Neural cell (in vitro differentiated cells): ENCODE data around the gene VSIG10.

ENCODE experiments used
- EP300 ChIP-seq: fragments of 450-650 bp; conservative IDR thresholded peaks from 2 replicates; pipeline ENCODE4 v1.6.1; 2014; ENCODE audit warnings: antibody characterized with exemption, mild to moderate bottlenecking, moderate library complexity; ENCODE audit not compliant: poor library complexity, severe bottlenecking
- EZH2 ChIP-seq: fragments of 200-600, 300-800 bp; shearing (Covaris generic), sonication (generic); IDR thresholded peaks from 2 replicates; pipeline ENCODE4 v1.6.1; 2014; ENCODE audit warnings: antibody characterized with exemption, low read length, borderline replicate concordance, mild to moderate bottlenecking; ENCODE audit not compliant: insufficient read depth, poor library complexity, severe bottlenecking
- MXI1 ChIP-seq: fragments of 450-650 bp; conservative IDR thresholded peaks from 2 replicates; pipeline ENCODE4 v1.6.1; 2014; ENCODE audit warnings: antibody characterized with exemption, mild to moderate bottlenecking; ENCODE audit not compliant: poor library complexity, severe bottlenecking
- POLR2AphosphoS5 ChIP-seq: IDR thresholded peaks from 2 replicates; pipeline ENCODE4 v1.6.1; 2012
- RAD21 ChIP-seq: fragments of 450-650 bp; conservative IDR thresholded peaks from 2 replicates; pipeline ENCODE4 v1.6.1; 2014; ENCODE audit warnings: antibody characterized with exemption, mild to moderate bottlenecking, moderate library complexity
- SMC3 ChIP-seq: fragments of 450-650 bp; conservative IDR thresholded peaks from 2 replicates; pipeline ENCODE4 v1.6.1; 2014; ENCODE audit warnings: antibody characterized with exemption, mild to moderate bottlenecking, moderate library complexity; ENCODE audit not compliant: poor library complexity
- TAF1 ChIP-seq: IDR thresholded peaks from 2 replicates; pipeline ENCODE4 v1.6.1; 2012; ENCODE audit warnings: low read depth
- TF ChIP-seq, protein P1 (sequence below): fragments of 450-650 bp; IDR thresholded peaks from 2 replicates; pipeline ENCODE4 v1.5.1; 2014; ENCODE audit warnings: antibody characterized with exemption, mild to moderate bottlenecking, moderate library complexity; ENCODE audit not compliant: poor library complexity, severe bottlenecking
- TF ChIP-seq, protein P2 (sequence below): IDR thresholded peaks from 2 replicates; pipeline ENCODE4 v1.6.1; 2012; ENCODE audit warnings: borderline replicate concordance

DNA sequence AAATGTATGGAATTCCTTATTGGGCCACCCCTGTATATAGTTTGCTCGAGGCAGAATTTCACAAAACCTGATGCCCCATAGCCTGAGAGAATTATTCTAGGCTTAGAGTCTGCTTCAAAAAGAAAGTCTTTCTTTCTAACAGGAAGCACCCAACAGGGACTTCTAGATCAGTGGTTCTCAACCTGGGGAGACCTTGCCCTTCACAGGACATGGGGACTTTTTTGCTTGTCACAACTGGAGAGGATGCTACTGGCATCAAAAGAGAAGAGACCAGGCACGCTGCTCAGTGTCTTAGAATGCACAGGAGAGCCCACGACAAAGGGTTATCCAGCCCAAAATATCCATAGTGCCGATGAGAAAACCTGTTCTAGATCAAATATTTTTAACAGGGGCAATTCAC lies 61.7 kb downstream of the VSIG10 start:
- TF ChIP-seq, protein P1, sequence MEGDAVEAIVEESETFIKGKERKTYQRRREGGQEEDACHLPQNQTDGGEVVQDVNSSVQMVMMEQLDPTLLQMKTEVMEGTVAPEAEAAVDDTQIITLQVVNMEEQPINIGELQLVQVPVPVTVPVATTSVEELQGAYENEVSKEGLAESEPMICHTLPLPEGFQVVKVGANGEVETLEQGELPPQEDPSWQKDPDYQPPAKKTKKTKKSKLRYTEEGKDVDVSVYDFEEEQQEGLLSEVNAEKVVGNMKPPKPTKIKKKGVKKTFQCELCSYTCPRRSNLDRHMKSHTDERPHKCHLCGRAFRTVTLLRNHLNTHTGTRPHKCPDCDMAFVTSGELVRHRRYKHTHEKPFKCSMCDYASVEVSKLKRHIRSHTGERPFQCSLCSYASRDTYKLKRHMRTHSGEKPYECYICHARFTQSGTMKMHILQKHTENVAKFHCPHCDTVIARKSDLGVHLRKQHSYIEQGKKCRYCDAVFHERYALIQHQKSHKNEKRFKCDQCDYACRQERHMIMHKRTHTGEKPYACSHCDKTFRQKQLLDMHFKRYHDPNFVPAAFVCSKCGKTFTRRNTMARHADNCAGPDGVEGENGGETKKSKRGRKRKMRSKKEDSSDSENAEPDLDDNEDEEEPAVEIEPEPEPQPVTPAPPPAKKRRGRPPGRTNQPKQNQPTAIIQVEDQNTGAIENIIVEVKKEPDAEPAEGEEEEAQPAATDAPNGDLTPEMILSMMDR = no peak
- TF ChIP-seq TAF1 (no peak), EZH2 (no peak), POLR2AphosphoS5 (no peak), EP300 (no peak), RAD21 (no peak), SMC3 (no peak), MXI1 (no peak)
- TF ChIP-seq, protein P2, sequence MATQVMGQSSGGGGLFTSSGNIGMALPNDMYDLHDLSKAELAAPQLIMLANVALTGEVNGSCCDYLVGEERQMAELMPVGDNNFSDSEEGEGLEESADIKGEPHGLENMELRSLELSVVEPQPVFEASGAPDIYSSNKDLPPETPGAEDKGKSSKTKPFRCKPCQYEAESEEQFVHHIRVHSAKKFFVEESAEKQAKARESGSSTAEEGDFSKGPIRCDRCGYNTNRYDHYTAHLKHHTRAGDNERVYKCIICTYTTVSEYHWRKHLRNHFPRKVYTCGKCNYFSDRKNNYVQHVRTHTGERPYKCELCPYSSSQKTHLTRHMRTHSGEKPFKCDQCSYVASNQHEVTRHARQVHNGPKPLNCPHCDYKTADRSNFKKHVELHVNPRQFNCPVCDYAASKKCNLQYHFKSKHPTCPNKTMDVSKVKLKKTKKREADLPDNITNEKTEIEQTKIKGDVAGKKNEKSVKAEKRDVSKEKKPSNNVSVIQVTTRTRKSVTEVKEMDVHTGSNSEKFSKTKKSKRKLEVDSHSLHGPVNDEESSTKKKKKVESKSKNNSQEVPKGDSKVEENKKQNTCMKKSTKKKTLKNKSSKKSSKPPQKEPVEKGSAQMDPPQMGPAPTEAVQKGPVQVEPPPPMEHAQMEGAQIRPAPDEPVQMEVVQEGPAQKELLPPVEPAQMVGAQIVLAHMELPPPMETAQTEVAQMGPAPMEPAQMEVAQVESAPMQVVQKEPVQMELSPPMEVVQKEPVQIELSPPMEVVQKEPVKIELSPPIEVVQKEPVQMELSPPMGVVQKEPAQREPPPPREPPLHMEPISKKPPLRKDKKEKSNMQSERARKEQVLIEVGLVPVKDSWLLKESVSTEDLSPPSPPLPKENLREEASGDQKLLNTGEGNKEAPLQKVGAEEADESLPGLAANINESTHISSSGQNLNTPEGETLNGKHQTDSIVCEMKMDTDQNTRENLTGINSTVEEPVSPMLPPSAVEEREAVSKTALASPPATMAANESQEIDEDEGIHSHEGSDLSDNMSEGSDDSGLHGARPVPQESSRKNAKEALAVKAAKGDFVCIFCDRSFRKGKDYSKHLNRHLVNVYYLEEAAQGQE = no peak
